HEK293 (cell line): ENCODE measurements around the gene PRKG1.

ENCODE experiments used
- CTCF ChIA-PET: fragments of 350-600 bp; formaldehyde crosslinking; extraction: SDS; loops from one replicate; lab custom pipeline; 2021; ENCODE audit warnings: antibody characterized with exemption; lab: Yijun Ruan, JAX
- POLR2A ChIA-PET: fragments of 300-600 bp; formaldehyde crosslinking; extraction: SDS; loops from one replicate; lab custom pipeline; 2020; ENCODE audit warnings: antibody characterized with exemption, inconsistent platforms; lab: Yijun Ruan, JAX
- H3K27ac ChIP-seq: fragments of 200-500 bp; sonication (Bioruptor generic); 2 replicates; pipeline ENCODE4 v1.5.1; 2014; ENCODE audit warnings: low read depth, low read length, control low read depth, inconsistent platforms; ENCODE audit errors: extremely low read depth
- H3K36me3 ChIP-seq, 2 experiments: fragments of 200-500 bp in 1 of 2; sonication (Bioruptor generic) in 1 of 2; 1 replicate in 1 of 2; 2 replicates in 1 of 2; pipeline ENCODE4 v1.5.1; 2014 to 2017; ENCODE audit warnings: inconsistent platforms in 2 of 2, low read length in 2 of 2; ENCODE audit not compliant: control insufficient read depth in 2 of 2, insufficient read depth in 1 of 2
- H3K4me1 ChIP-seq: fragments of 200-500 bp; sonication (Bioruptor generic); 2 replicates; pipeline ENCODE4 v1.5.1; 2014; ENCODE audit warnings: mild to moderate bottlenecking, low read length, inconsistent platforms; ENCODE audit not compliant: control insufficient read depth, insufficient read depth
- H3K4me3 ChIP-seq: 2 replicates; pipeline ENCODE4 v1.5.1; 2011; ENCODE audit warnings: low read depth, mild to moderate bottlenecking, control low read depth, low read length, moderate library complexity
- H3K9me3 ChIP-seq: fragments of 200-500 bp; sonication (Bioruptor generic); 2 replicates; pipeline ENCODE4 v1.5.1; 2014; ENCODE audit warnings: low read depth, low read length, inconsistent platforms; ENCODE audit not compliant: control insufficient read depth, insufficient read depth
- ATF2 ChIP-seq: fragments of 450-650 bp; formaldehyde crosslinking; IDR thresholded peaks from 2 replicates; pipeline ENCODE4 v1.5.1; 2016; ENCODE audit warnings: missing biosample characterization, missing genetic modification characterization, low read depth
- KLF16 ChIP-seq: fragments of 450-650 bp; formaldehyde crosslinking; IDR thresholded peaks from 2 replicates; pipeline ENCODE4 v1.5.1; 2017; ENCODE audit warnings: missing biosample characterization, missing genetic modification characterization
- OSR2 ChIP-seq: fragments of 450-650 bp; formaldehyde crosslinking; IDR thresholded peaks from 2 replicates; pipeline ENCODE4 v1.5.1; 2016; ENCODE audit warnings: missing biosample characterization, missing genetic modification characterization
- PRDM1 ChIP-seq: fragments of 450-650 bp; formaldehyde crosslinking; IDR thresholded peaks from 2 replicates; pipeline ENCODE4; 2016; ENCODE audit warnings: missing biosample characterization, missing genetic modification characterization
- PRDM6 ChIP-seq: fragments of 450-650 bp; formaldehyde crosslinking; IDR thresholded peaks from 2 replicates; pipeline ENCODE4 v1.5.1; 2017; ENCODE audit warnings: missing biosample characterization, missing genetic modification characterization
- SCRT1 ChIP-seq: fragments of 450-650 bp; formaldehyde crosslinking; IDR thresholded peaks from 2 replicates; pipeline ENCODE4 v1.5.1; 2016; ENCODE audit warnings: missing biosample characterization, missing genetic modification characterization, borderline replicate concordance
- SCRT2 ChIP-seq: fragments of 450-650 bp; formaldehyde crosslinking; IDR thresholded peaks from 2 replicates; pipeline ENCODE4 v1.5.1; 2016; ENCODE audit warnings: missing biosample characterization, missing genetic modification characterization
- SP3 ChIP-seq: fragments of 450-650 bp; formaldehyde crosslinking; IDR thresholded peaks from 2 replicates; pipeline ENCODE4 v1.5.1; 2016; ENCODE audit warnings: missing biosample characterization, missing genetic modification characterization
- ZBTB1 ChIP-seq: fragments of 450-650 bp; formaldehyde crosslinking; IDR thresholded peaks from 2 replicates; pipeline ENCODE4 v1.5.1; 2016; ENCODE audit warnings: missing biosample characterization, missing genetic modification characterization
- ZBTB20 ChIP-seq: fragments of 450-650 bp; formaldehyde crosslinking; IDR thresholded peaks from 2 replicates; pipeline ENCODE4 v1.5.1; 2016; ENCODE audit warnings: missing biosample characterization, missing genetic modification characterization
- ZBTB6 ChIP-seq: fragments of 450-650 bp; formaldehyde crosslinking; IDR thresholded peaks from 2 replicates; pipeline ENCODE4 v1.5.1; 2017; ENCODE audit warnings: missing biosample characterization, missing genetic modification characterization
- ZEB2 ChIP-seq: fragments of 450-650 bp; formaldehyde crosslinking; IDR thresholded peaks from 2 replicates; pipeline ENCODE4 v1.5.1; 2016; ENCODE audit warnings: missing biosample characterization, missing genetic modification characterization
- ZFP37 ChIP-seq: fragments of 450-650 bp; formaldehyde crosslinking; IDR thresholded peaks from 2 replicates; pipeline ENCODE4 v1.5.1; 2016; ENCODE audit warnings: missing biosample characterization, missing genetic modification characterization
- ZIC2 ChIP-seq: fragments of 450-650 bp; formaldehyde crosslinking; IDR thresholded peaks from 2 replicates; pipeline ENCODE4 v1.5.1; 2016; ENCODE audit warnings: missing biosample characterization, missing genetic modification characterization
- ZNF223 ChIP-seq: fragments of 450-650 bp; formaldehyde crosslinking; IDR thresholded peaks from 2 replicates; pipeline ENCODE4 v1.5.1; 2016; ENCODE audit warnings: missing biosample characterization, missing genetic modification characterization
- ZNF280C ChIP-seq: fragments of 450-650 bp; formaldehyde crosslinking; IDR thresholded peaks from 2 replicates; pipeline ENCODE4 v1.5.1; 2016; ENCODE audit warnings: missing biosample characterization, missing genetic modification characterization
- ZNF324 ChIP-seq: fragments of 450-650 bp; formaldehyde crosslinking; IDR thresholded peaks from 2 replicates; pipeline ENCODE4 v1.5.1; 2016; ENCODE audit warnings: missing biosample characterization, missing genetic modification characterization
- ZNF510 ChIP-seq: fragments of 450-650 bp; formaldehyde crosslinking; IDR thresholded peaks from 2 replicates; pipeline ENCODE4 v1.5.1; 2018; ENCODE audit warnings: mild to moderate bottlenecking, missing genetic modification characterization, missing biosample characterization; ENCODE audit not compliant: insufficient replicate concordance
- ZNF585B ChIP-seq: fragments of 450-650 bp; formaldehyde crosslinking; IDR thresholded peaks from 2 replicates; pipeline ENCODE4 v1.5.1; 2016; ENCODE audit warnings: missing biosample characterization, missing genetic modification characterization
- ZNF660 ChIP-seq: fragments of 450-650 bp; IDR thresholded peaks from 2 replicates; pipeline ENCODE4 v1.5.1; 2018; ENCODE audit warnings: missing biosample characterization, mild to moderate bottlenecking, missing genetic modification characterization
- ZNF664 ChIP-seq: fragments of 450-650 bp; formaldehyde crosslinking; IDR thresholded peaks from 2 replicates; pipeline ENCODE4 v1.5.1; 2016; ENCODE audit warnings: missing biosample characterization, missing genetic modification characterization
- ZNF701 ChIP-seq: fragments of 450-650 bp; formaldehyde crosslinking; IDR thresholded peaks from 2 replicates; pipeline ENCODE4 v1.5.1; 2016; ENCODE audit warnings: missing biosample characterization, missing genetic modification characterization
- ZNF785 ChIP-seq: fragments of 450-650 bp; formaldehyde crosslinking; IDR thresholded peaks from 2 replicates; pipeline ENCODE4 v1.5.1; 2016; ENCODE audit warnings: missing biosample characterization, missing genetic modification characterization
- ZNF830 ChIP-seq: fragments of 450-650 bp; IDR thresholded peaks from 2 replicates; pipeline ENCODE4 v1.5.0; 2018; ENCODE audit warnings: missing biosample characterization, missing genetic modification characterization, low read depth, mild to moderate bottlenecking, moderate library complexity
- ZSCAN16 ChIP-seq: fragments of 450-650 bp; formaldehyde crosslinking; IDR thresholded peaks from 2 replicates; pipeline ENCODE4 v1.5.1; 2016; ENCODE audit warnings: missing biosample characterization, missing genetic modification characterization
- ZXDB ChIP-seq: fragments of 450-650 bp; formaldehyde crosslinking; IDR thresholded peaks from 2 replicates; pipeline ENCODE4 v1.5.1; 2016; ENCODE audit warnings: missing biosample characterization, missing genetic modification characterization

Gene PRKG1

GRCh38 chr10:52172581-52172980 is 1098.3 kb downstream of the PRKG1 start:
- Histone ChIP-seq H3K9me3 (no peaks in the 10 kb centered on the region), H3K27ac (no peak overlapping the region), H3K4me1 (no peaks in the 10 kb centered on the region), H3K36me3 (no peaks in the 10 kb centered on the region), H3K4me3 (no peak overlapping the region)
- POLR2A ChIA-PET = no interaction called here
- no peak for TF ChIP-seq ZBTB6
- TF ChIP-seq ZNF585B (tag by site-specific recombination) = no peak
- no peak for TF ChIP-seq ZNF664 (tag by site-specific recombination)
- TF ChIP-seq ZNF223 (tag by site-specific recombination) = no peak
- no peak for TF ChIP-seq ATF2 (tag by site-specific recombination)
- no peak for TF ChIP-seq SP3 (tag by site-specific recombination)
- TF ChIP-seq ZNF324 (tag by site-specific recombination) = no peak
- TF ChIP-seq ZNF660 (tag by site-specific recombination) = no peak
- TF ChIP-seq ZBTB20 (tag by site-specific recombination) = no peak
- TF ChIP-seq ZNF280C = no peak
- no peak for TF ChIP-seq ZXDB (tag by site-specific recombination)
- TF ChIP-seq KLF16 (tag by site-specific recombination) = no peak
- no peak for TF ChIP-seq ZEB2
- TF ChIP-seq ZNF510 = no peak
- CTCF ChIA-PET = no interaction called here

- H3K27ac ChIP-seq = no peak overlapping the region
- TF ChIP-seq ZIC2 (peak; percentile 39), SCRT2 (tag by site-specific recombination) (no peak), PRDM1 (tag by site-specific recombination) (no peak), ZNF701 (tag by site-specific recombination) (no peak)
- CTCF ChIA-PET = no interaction called here
- no peaks in the 10 kb centered on the region for H3K36me3 ChIP-seq
- POLR2A ChIA-PET = no interaction called here
- H3K9me3 ChIP-seq = no peaks in the 10 kb centered on the region
- H3K4me1 ChIP-seq = 0 out of 2 replicates have a peak, but pooled peaks cover 3% of the 10 kb centered on the region
- no peak overlapping the region for H3K4me3 ChIP-seq
Measured at GRCh38 chr10:52185256-52185655, 1111.0 kb downstream of the PRKG1 start.

- H3K4me3 ChIP-seq = no peak overlapping the region
- no peaks in the 10 kb centered on the region for H3K9me3 ChIP-seq
- ChIA-PET POLR2A (no interaction called here), CTCF (no interaction called here)
- 0 out of 2 replicates have a peak, but pooled peaks cover 3% of the 10 kb centered on the region for H3K4me1 ChIP-seq
- no peaks in the 10 kb centered on the region for H3K36me3 ChIP-seq
- no peak overlapping the region for H3K27ac ChIP-seq
- TF ChIP-seq ZBTB1 (tag by site-specific recombination) (no peak), ZNF785 (no peak), ZSCAN16 (tag by site-specific recombination) (no peak), OSR2 (tag by site-specific recombination) (peak; percentile 28; the same call in 1 of the 2 replicates), SCRT1 (tag by site-specific recombination) (no peak), PRDM6 (tag by site-specific recombination) (peak; percentile 36; the same call in 1 of the 2 replicates), ZNF830 (tag by site-specific recombination) (no peak), ZFP37 (tag by site-specific recombination) (no peak)
Measured at GRCh38 chr10:52187521-52188258, 1113.4 kb downstream of the PRKG1 start.
